Esophagus mucosa (tissue), 1 donor: Measurements from ENCODE around the gene ATXN8OS. TPM values are rescaled to one million over a fixed set of nuclear protein-coding genes. Genes with fewer than 3 reads are reported as not detected.

Experiments
- total RNA-seq: library from RNA; stranded (reverse); gene quantifications from one replicate; pipeline ENCODE4 v1.2.4, GENCODE V29; 2023
- donor health status: DM: yes; HTN: yes; CAD: no.

ATXN8OS gene
- total RNA-seq, 1 donor from 2014 or later, result not detected

Other genes with a start within 250 kb of the ATXN8OS start
- gene KLHL1, start 626 bp downstream of the ATXN8OS start, total RNA-seq, result not detected